Stimulated activated CD8-positive, alpha-beta memory T cell treated with anti-CD3 and anti-CD28 coated beads, Interleukin-4, amount 100 ng/mL, for 1 hour (primary cell): ENCODE measurements around the gene HS3ST3B1.
A peak's percentile ranks its signal among the peaks of the same experiment; 100 is the strongest.

Experiments used
- DNase-seq, 2 donors: peaks; one replicate each; pipeline ENCODE4 v3.0.0-alpha.2; 2020; ENCODE audit warnings: low read depth in 2 of 2, low spot score in 1 of 2

The HS3ST3B1 gene

GRCh38 chr17:14303343-14304221 is 2.7 kb downstream of the HS3ST3B1 start:
- no peak for DNase-seq

GRCh38 chr17:14304222-14304772 is 3.4 kb downstream of the HS3ST3B1 start:
- DNase-seq, result no peak

GRCh38 chr17:14304773-14305517 is 4.1 kb downstream of the HS3ST3B1 start:
- DNase-seq, result no peak

- no peak for DNase-seq
Measured at GRCh38 chr17:14305785-14306496, 5.1 kb downstream of the HS3ST3B1 start.

DNA sequence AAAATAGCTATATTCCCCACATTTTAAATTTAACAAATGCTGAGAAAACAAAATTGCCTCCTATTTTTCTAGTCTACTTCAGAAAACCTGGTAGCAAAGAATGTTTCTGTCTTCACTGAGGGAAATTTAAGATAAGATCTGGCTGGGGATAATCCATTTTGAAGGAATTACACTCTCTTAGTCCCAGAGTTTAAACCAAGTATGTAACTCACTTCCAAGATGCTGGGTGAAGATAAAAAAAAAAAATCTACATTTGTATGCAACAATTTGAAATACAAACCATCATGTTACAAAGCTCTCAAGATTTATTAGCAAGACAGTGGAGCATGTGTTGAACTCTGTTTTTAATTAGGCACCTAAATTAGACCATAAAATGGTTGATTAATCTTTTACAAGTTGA is 5.7 kb downstream of the HS3ST3B1 start:
- no peak for DNase-seq

DNA sequence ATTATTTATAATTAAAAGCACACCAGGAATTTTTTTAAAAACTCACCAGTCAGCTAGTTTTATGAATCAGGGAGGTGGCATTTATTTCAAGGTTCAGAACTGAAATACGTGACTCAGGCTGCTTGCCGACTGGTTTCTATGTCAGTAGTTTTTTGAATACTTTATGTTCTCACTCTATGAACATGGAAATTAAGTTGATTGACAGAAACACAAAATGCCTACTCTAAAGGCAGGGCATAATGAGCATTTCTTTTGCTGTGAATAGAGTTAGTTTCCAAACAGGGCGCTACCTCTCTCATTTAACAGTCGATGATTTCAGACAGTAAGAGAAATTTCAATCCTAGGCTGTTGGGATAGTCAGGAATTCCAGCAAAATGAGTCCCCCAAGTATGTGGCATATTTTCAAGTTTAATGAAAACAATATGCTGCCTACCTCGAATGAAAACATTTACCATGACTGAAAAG is 6.7 kb downstream of the HS3ST3B1 start:
- DNase-seq, result no peak

- no peak for DNase-seq
Measured at GRCh38 chr17:14308636-14308964, 7.7 kb downstream of the HS3ST3B1 start.

DNA sequence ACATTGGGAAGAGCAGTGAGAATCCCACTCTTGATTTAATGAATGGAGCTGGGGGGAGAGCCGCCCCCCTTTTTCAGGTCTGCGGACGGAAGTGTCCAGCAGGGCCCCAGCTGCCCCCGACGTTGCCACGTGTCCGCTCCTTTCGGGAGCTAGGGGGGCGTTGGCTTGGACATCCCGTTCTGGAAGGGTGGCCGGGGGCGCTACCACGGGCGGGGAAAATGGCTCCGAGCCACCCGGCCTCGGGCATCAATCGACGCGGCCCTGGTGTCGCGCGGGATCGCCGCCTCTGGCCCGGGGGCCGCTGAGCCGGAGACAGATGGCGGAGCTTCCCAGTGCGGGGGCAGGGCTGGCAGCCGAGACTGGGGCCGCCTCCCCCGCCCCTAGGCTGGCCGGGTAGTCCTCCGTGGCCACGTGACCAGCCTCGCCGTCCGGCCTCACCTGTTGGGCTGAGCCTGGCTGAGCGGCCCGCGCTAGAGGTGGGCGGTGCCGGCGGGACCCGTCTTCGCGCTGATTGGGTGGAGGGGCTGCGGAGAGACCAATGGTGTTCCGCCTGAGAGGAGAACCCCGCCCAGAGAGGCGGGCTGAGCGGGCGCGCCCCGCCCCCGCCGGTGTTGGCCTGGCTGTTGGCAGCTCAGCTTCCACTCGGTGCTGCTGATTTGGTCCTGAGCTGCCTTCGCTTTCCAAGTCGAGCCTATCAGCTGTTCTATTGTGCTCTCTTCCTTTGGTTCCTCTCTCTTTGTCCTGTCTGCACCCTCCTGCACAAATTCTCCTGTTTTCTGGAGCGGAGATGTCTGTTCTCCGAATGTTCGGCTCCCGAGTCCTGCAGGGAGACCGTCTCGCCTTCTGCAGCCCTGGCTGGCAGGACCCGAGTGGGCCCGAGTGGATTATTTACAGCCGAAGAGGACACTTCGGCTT is 8.3 kb downstream of the HS3ST3B1 start:
- DNase-seq, result peak; percentile 75 to 81

DNA sequence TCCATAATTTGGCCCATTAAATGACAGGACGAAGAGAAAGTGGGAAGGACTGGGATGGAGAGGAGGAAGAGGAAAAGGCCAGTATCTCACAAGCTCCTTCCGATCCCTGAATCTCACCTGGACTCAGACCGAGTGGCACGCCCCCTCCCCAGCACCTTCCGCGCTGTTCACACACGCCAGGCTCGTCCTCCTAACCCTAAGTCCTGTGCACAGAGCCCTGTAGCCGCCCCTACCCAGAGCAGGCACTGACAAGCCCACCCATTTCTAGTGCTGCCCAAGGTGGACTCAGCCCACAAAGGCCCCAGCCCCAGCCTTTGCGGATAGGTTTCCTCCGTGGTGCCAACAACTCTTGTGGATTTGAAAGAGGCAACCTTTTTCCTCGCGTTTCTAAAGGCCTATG is 9.2 kb downstream of the HS3ST3B1 start:
- no peak for DNase-seq

- no peak for DNase-seq
Measured at GRCh38 chr17:14310605-14311004, 9.7 kb downstream of the HS3ST3B1 start.

DNA sequence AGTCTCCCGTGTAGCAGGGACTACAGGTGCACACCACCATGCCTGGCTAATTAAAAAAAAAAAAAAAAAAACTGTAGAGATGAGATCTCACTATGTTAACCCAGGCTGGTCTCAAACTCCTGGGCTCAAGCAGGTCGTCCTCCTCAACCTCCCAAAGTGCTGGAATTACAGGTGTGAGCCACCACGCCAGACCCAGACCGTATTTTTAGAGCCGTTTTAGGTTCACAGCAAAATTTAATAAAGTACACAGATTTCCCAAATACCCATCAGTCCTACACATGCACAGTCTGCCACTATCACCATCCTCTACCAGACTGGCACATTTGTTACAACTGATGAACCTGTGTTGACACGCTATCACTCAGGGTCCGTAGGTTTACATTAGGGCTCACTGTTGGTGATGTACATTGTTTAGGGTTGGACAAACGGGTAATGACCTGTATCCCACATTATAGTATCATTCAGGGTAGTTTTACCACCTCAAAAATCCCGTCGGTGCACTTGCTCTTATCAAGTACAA is 10.4 kb downstream of the HS3ST3B1 start:
- no peak for DNase-seq

DNA sequence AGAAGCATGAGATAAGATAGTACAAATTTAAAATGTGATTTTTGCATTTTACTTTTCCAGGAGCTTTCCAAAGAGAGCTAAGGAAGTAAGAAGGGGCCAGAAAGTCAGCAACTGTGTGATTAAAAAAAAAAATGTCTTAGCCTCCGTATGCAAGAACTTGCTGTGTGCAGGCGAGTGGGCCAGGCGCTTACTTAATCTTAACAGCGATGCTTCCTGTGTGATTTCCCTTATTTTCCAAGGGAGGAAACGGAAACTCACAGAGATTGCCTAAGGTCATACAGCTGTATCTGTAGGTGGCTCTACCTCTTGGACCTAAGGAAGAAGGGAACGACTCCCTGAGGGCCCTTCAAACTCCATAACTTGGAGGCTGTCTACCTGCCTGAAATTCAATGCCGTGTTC is 11.1 kb downstream of the HS3ST3B1 start:
- DNase-seq, result no peak

- no peak for DNase-seq
Measured at GRCh38 chr17:14312522-14312921, 11.6 kb downstream of the HS3ST3B1 start.

GRCh38 chr17:14316126-14316832 is 15.4 kb downstream of the HS3ST3B1 start:
- DNase-seq, result no peak

DNA sequence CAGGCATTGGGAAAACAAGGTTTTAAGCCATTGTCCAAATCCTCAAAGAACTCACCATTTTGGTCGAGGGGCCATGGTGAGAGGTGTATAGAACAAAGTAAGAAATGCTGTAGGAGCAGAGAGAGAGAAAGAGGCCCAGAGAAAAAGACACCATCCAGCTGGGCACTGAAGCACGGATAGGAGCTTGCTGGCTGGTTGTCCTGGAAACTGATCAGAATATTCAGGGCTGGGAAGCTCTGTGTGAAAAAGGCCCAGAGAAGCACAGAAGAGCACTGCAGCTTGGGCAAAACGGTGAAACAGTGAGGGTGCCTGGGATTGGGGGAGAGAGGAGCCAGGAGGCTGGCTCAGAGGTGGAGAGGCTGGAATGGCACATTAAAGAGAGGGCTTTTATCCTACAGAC is 16.5 kb downstream of the HS3ST3B1 start:
- no peak for DNase-seq

DNA sequence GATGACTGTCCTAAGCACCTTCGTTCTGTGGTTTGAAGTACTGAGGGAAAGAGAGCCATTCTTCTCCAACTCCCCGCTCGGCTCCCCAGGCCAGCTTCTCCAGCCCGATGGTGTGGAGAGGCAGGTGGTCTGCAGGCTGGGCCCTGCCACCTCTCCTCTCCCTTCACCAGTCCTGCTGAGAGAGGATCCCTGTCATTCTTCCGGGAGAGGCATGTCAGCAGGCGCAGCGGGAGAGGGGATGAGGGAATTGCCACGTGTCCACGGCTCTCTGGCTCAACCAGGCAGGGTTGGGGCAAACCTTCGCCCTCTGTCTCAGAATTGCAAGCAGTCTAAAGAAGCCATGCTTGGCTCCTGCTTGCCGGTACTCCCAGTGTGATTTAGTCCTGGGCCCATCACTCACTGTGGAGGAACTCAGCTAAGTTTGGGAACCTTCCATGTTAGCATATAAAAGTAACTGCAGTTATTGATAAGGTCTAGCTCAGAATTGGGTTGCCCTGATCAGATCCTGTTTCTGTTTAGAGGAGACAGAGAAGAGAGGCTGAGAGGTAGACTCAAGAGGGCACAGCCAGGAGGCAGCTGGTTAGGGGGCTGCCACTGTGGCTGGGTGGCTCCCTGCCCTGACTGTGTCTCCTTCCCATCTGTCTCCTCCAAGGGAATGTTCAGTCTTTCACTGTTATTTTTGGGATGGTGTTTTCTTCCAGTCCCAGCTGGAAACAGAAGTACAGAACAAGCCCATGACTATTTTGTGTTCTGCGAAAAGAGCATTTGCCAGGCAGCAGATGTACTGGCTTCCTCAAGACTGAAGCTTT is 17.4 kb downstream of the HS3ST3B1 start:
- DNase-seq, result no peak

GRCh38 chr17:14318918-14319205 is 18.0 kb downstream of the HS3ST3B1 start:
- no peak for DNase-seq

DNA sequence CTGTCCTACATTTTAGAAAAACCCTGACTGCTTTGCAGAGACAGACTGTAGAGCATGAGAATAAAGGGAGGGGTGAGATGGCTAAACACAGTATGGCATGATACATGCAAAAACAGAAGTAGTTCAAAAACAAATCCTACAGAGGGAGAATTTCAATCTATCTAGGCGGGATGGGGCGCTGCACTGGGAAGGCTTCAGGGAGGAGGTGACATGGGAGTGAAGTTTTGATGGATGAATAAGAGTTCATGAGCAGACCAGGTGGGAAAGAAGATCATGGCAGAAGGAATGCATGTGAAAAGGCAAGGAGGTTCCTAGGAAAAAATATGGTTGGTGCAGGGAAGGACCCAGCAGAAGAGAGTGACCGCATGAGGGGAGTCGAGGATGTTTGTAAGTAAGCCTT is 19.2 kb downstream of the HS3ST3B1 start:
- DNase-seq, result no peak
